SK-N-SH treated with all-trans-retinoic acid at 6 μM for 48 hours (cell line): ENCODE measurements around the gene PRR20B.

Source experiments
- ISL1 ChIP-seq: fragments of 250-450 bp; sonication (Bioruptor Pico); IDR thresholded peaks from 2 replicates; pipeline ENCODE4 v2.1.2; 2022; ENCODE audit warnings: mild to moderate bottlenecking, moderate library complexity
- ZFP30 ChIP-seq: fragments of 450-650 bp; formaldehyde crosslinking; IDR thresholded peaks from 2 replicates; pipeline ENCODE4 v1.5.0; 2022; ENCODE audit warnings: mild to moderate bottlenecking, moderate library complexity
- ZNF70 ChIP-seq: fragments of 450-650 bp; formaldehyde crosslinking; IDR thresholded peaks from 2 replicates; pipeline ENCODE4 v1.5.0; 2020; ENCODE audit warnings: mild to moderate bottlenecking, moderate library complexity
- TF ChIP-seq, protein P1 (sequence below): fragments of 250-450 bp; sonication (Bioruptor Pico); IDR thresholded peaks from 2 replicates; pipeline ENCODE4 v1.5.0; 2020; ENCODE audit warnings: mild to moderate bottlenecking, moderate library complexity

DNA sequence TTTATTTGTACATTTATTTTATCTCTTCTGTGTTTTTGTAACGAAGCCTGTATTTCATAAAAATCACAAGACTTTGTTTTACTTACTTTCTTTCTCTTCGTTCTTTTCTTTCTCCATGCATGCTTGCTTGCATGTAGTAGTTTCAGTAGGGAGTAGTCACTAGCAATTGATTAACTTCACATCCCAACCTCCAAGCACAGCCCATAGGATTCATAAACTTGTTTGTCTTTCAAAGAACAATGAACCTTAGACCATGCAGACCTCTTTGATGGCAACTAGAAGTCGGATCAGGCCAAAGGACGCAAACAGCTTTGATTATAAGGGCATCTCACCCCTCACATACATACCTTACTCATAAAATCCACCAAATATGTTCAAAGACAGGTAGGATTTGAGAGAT is 9.7 kb upstream of the PRR20B start:
- TF ChIP-seq ZNF70 (CRISPR knock-in tag) = no peak
- TF ChIP-seq, protein P1, sequence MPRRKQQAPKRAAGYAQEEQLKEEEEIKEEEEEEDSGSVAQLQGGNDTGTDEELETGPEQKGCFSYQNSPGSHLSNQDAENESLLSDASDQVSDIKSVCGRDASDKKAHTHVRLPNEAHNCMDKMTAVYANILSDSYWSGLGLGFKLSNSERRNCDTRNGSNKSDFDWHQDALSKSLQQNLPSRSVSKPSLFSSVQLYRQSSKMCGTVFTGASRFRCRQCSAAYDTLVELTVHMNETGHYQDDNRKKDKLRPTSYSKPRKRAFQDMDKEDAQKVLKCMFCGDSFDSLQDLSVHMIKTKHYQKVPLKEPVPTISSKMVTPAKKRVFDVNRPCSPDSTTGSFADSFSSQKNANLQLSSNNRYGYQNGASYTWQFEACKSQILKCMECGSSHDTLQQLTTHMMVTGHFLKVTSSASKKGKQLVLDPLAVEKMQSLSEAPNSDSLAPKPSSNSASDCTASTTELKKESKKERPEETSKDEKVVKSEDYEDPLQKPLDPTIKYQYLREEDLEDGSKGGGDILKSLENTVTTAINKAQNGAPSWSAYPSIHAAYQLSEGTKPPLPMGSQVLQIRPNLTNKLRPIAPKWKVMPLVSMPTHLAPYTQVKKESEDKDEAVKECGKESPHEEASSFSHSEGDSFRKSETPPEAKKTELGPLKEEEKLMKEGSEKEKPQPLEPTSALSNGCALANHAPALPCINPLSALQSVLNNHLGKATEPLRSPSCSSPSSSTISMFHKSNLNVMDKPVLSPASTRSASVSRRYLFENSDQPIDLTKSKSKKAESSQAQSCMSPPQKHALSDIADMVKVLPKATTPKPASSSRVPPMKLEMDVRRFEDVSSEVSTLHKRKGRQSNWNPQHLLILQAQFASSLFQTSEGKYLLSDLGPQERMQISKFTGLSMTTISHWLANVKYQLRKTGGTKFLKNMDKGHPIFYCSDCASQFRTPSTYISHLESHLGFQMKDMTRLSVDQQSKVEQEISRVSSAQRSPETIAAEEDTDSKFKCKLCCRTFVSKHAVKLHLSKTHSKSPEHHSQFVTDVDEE (CRISPR knock-in tag) = no peak
- TF ChIP-seq ISL1 (CRISPR knock-in tag) = no peak
- TF ChIP-seq ZFP30 (CRISPR knock-in tag) = no peak
